BLaER1 treated with 17β-estradiol and CSF1 and Interleukin-3, amounts not matched to agents 10 nM and 100 nM (cell line): ENCODE results near the gene IGHMBP2.

ENCODE experiments used
- H3K27ac ChIP-seq, 11 experiments: shearing (Covaris generic); formaldehyde crosslinking; 2 replicates each; pipeline ENCODE4 v1.8.1; 2022
- H3K27me3 ChIP-seq, 11 experiments: shearing (Covaris generic); formaldehyde crosslinking; 2 replicates each; pipeline ENCODE4 v1.8.1; 2022
- H3K36me3 ChIP-seq, 11 experiments: shearing (Covaris generic); formaldehyde crosslinking; 2 replicates each; pipeline ENCODE4 v1.8.1; 2022
- H3K4me1 ChIP-seq, 10 experiments: shearing (Covaris generic); formaldehyde crosslinking; 2 replicates each; pipeline ENCODE4 v1.8.1; 2022
- H3K4me2 ChIP-seq, 11 experiments: shearing (Covaris generic); formaldehyde crosslinking; 2 replicates each; pipeline ENCODE4 v1.8.1; 2022
- H3K4me3 ChIP-seq, 10 experiments: shearing (Covaris generic); formaldehyde crosslinking; 2 replicates each; pipeline ENCODE4 v1.8.1; 2022
- H3K9ac ChIP-seq, 11 experiments: shearing (Covaris generic); formaldehyde crosslinking; 2 replicates each; pipeline ENCODE4 v1.8.1; 2022
- H3K9me3 ChIP-seq, 11 experiments: shearing (Covaris generic); formaldehyde crosslinking; replicated peaks in 1 of 11; 2 replicates each; pipeline ENCODE4 v1.8.1; 2022
- H4K20me1 ChIP-seq, 11 experiments: shearing (Covaris generic); formaldehyde crosslinking; 2 replicates each; pipeline ENCODE4 v1.8.1; 2022
- Cebpa-rat ChIP-seq, 11 experiments: shearing (Covaris generic); IDR thresholded peaks; 2 replicates each; pipeline ENCODE4 v1.8.1; 2022

Gene IGHMBP2

DNA sequence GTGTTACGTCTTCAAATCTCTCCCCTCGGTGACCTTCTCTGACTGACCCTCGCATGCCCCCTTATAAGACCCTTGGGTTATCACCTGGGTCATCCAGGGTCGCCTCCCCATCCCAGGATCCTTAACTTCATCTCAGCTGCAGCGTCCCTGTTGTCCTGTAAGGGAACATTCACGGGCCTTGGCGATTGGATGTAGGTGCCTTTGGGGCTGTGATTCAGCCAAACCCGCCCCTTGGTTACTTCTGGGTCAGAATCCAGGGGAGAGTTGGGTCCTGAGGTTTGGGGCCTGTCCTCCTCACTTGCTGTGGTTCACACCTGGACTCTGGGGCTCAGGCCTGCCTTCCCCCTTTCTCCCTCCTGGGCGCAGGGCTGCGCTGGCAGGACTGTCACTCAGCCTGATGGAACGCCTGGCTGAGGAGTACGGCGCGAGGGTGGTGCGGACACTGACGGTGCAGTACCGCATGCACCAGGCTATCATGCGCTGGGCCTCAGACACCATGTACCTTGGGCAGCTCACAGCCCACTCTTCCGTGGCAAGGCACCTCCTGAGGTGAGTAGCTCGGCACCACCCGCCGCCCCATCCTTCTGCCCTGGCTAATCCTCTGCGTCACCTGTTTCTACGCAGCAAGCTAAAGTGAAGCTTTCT lies 29.4 kb downstream of the IGHMBP2 start:
- no peak overlapping the region for H3K9ac ChIP-seq
- peaks cover 0 to 83% (median 19%) of the 10 kb centered on the region in 11 experiments; a peak in 15 of 22 replicates for H4K20me1 ChIP-seq
- peaks cover 0 to 10% (median 0%) of the 10 kb centered on the region in 11 experiments; a peak in 2 of 22 replicates for H3K9me3 ChIP-seq
- H3K4me2 ChIP-seq: no peak overlapping the region
- H3K4me3 ChIP-seq: no peak overlapping the region
- H3K27me3 ChIP-seq: no peaks in the 10 kb centered on the region
- no peak overlapping the region for H3K27ac ChIP-seq
- H3K4me1 ChIP-seq: peaks cover 11 to 29% (median 23%) of the 10 kb centered on the region in 10 experiments
- no peak for TF ChIP-seq Cebpa-rat (IDR thresholded peaks at IDR 0.05)
- peaks cover 67 to 98% (median 90%) of the 10 kb centered on the region in 11 experiments for H3K36me3 ChIP-seq

DNA sequence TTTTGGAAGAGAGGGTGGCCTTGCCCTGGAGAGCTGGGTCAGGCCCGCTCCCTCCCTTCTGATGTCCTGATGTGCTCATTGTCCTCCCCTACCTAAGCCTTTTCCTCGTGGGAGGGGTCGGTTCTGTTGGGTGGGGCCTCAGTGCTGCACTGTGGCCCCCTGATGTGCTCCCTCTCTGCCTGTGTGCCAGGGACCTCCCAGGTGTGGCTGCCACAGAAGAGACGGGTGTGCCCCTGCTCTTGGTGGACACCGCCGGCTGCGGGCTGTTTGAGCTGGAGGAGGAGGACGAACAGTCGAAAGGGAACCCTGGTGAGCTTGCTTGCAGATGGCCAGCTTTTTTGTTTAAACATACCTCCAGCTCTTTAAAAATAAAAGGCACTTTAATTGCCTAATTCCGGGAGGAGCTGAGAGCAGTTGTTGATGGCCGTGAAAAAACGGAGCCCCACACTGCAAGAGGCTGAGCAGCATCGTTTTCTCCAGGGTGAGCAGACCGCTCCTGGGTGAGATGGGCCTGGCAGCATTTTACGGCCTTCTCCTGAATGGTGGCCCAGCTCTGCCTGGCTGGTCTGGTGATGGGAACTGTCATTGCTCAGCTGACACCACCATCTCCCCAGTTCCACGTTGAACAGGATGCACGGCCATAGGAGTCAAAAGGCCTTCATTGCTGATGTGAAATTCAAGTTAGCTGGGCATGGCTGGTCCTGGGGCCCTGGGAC lies 30.1 kb downstream of the IGHMBP2 start:
- peaks cover 0 to 10% (median 0%) of the 10 kb centered on the region in 11 experiments; a peak in 2 of 22 replicates for H3K9me3 ChIP-seq
- H3K27ac ChIP-seq: no peak overlapping the region
- H3K4me3 ChIP-seq: no peak overlapping the region
- H3K9ac ChIP-seq: no peak overlapping the region
- H4K20me1 ChIP-seq: peaks cover 0 to 85% (median 21%) of the 10 kb centered on the region in 11 experiments; a peak in 14 of 22 replicates
- H3K36me3 ChIP-seq: peaks cover 65 to 98% (median 90%) of the 10 kb centered on the region in 11 experiments
- H3K4me2 ChIP-seq: no peak overlapping the region
- H3K27me3 ChIP-seq: no peaks in the 10 kb centered on the region
- TF ChIP-seq Cebpa-rat (IDR thresholded peaks at IDR 0.05): no peak
- H3K4me1 ChIP-seq: peaks cover 7 to 26% (median 21%) of the 10 kb centered on the region in 10 experiments

DNA sequence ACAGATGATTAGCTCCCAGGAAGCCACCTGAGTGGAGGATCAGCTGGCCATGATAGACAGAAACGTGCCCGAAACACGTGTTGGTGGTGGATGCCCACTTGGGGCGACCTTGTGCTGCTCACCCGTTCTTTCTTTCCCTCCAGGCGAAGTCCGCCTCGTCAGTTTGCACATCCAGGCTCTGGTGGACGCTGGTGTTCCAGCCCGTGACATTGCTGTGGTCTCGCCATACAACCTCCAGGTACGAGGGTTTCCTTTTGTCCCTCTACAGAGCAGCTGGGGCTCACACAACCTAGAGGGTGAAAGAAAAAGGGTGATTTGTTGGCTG lies 30.6 kb downstream of the IGHMBP2 start:
- Histone ChIP-seq H3K27me3 (no peaks in the 10 kb centered on the region), H3K4me3 (no peak overlapping the region), H3K27ac (no peak overlapping the region), H3K9me3 (peaks cover 0 to 10% (median 0%) of the 10 kb centered on the region in 11 experiments; a peak in 2 of 22 replicates), H3K9ac (no peak overlapping the region), H3K4me1 (peaks cover 9 to 28% (median 25%) of the 10 kb centered on the region in 10 experiments), H3K36me3 (peaks cover 60 to 98% (median 90%) of the 10 kb centered on the region in 11 experiments), H4K20me1 (peaks cover 0 to 90% (median 22%) of the 10 kb centered on the region in 11 experiments; a peak in 15 of 22 replicates), H3K4me2 (no peak overlapping the region)
- TF ChIP-seq Cebpa-rat (IDR thresholded peaks at IDR 0.05): no peak

DNA sequence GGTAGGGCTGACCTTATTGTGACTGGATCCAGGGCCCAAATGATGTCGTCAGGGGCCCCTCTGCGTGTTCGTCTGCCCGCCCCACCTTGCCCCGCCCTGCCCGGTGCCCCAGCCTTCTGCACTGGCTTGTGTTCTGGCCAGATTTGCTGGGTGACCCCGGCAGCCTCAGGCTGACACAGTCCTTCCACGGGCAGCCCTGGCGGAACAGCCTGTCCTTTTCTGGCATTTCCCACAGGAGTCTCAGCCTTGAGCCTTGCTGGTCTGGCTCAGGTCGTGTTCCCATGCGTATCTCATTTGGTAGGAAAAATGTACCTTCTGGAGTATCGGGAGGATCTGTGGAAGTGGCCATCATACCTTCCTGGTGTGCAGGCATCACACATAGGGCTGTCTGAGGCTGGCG lies 31.0 kb downstream of the IGHMBP2 start:
- Histone ChIP-seq H3K9ac (no peak overlapping the region), H4K20me1 (peaks cover 0 to 94% (median 24%) of the 10 kb centered on the region in 11 experiments; a peak in 15 of 22 replicates), H3K4me2 (no peak overlapping the region), H3K4me3 (no peak overlapping the region), H3K9me3 (peaks cover 0 to 10% (median 0%) of the 10 kb centered on the region in 11 experiments; a peak in 2 of 22 replicates), H3K36me3 (peaks cover 56 to 98% (median 87%) of the 10 kb centered on the region in 11 experiments), H3K27ac (no peak overlapping the region), H3K27me3 (no peaks in the 10 kb centered on the region), H3K4me1 (peaks cover 12 to 32% (median 29%) of the 10 kb centered on the region in 10 experiments)
- TF ChIP-seq Cebpa-rat (IDR thresholded peaks at IDR 0.05): no peak

DNA sequence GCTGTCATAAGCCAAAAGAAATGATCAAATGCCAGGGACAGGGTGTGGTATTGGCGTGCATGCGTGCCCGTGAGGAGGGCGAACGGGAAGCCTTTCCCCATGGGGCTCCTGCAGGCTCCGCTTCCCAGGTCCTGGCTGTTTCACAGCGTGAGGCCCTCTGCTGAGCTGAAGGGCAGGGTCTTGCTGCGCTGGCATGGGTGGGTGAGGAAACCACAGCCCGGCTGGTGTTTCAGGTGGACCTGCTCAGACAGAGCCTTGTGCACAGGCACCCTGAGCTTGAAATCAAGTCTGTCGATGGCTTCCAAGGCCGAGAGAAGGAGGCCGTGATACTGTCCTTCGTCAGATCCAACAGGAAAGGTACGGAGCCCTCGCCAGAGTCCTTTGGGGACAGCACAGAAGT lies 31.4 kb downstream of the IGHMBP2 start:
- Histone ChIP-seq H3K27me3 (no peaks in the 10 kb centered on the region), H4K20me1 (peaks cover 0 to 98% (median 27%) of the 10 kb centered on the region in 11 experiments; a peak in 15 of 22 replicates), H3K4me1 (peaks cover 16 to 36% (median 33%) of the 10 kb centered on the region in 10 experiments), H3K36me3 (peaks cover 54 to 95% (median 87%) of the 10 kb centered on the region in 11 experiments), H3K4me2 (no peak overlapping the region), H3K4me3 (no peak overlapping the region), H3K9me3 (peaks cover 0 to 9% (median 0%) of the 10 kb centered on the region in 11 experiments; a peak in 2 of 22 replicates), H3K9ac (no peak overlapping the region), H3K27ac (no peak overlapping the region)
- no peak for TF ChIP-seq Cebpa-rat (IDR thresholded peaks at IDR 0.05)

DNA sequence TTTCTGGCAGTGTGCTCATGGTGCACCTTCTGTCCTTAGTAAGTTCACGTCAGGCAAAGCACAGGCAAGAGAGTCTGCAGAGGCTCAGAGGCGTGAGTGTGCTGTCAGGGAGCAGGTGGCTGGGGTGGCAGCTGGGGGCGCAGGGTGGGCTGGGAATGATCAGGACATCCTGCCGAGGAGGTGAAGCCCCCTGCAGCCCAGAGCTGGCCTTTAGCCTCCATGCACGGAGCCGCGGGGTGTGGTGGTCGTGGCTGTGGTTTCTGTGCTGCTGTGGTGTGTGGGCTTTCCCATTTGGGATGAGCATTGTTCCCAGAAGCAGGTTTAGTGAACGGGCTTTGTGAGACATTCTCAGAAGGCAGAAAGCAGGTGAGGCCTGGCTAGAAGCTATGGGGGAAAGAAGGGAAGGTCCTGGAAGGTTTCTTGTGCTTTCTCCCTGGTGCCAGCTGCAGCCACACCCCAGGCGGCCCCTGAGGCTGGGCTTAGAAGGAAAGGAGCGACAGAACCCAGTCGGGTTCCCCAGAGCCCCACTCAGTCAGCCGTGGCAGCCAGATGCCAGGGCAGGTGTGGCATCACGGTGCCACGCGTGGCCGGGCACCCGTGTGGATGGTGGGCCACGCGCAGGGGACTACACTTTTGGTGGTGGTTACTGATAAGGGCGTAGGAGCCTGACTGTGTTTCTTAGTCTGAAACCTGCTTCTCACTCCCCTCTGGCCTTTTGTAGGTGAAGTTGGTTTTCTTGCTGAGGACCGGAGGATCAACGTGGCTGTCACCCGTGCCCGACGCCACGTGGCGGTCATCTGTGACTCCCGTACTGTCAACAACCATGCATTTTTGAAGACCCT lies 32.0 kb downstream of the IGHMBP2 start:
- H3K9me3 ChIP-seq: 0 out of 22 replicates have a peak, but pooled peaks cover 0 to 3% (median 0%) of the 10 kb centered on the region in 11 experiments

DNA sequence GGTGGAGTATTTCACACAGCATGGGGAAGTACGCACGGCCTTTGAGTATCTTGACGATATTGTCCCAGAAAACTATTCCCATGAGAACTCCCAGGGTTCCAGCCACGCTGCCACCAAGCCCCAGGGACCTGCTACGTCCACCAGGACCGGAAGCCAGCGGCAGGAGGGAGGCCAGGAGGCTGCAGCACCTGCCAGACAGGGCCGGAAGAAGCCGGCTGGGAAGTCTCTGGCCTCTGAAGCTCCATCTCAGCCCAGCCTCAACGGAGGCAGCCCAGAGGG lies 32.6 kb downstream of the IGHMBP2 start:
- no peaks in the 10 kb centered on the region for H3K27me3 ChIP-seq
- no peak for TF ChIP-seq Cebpa-rat (IDR thresholded peaks at IDR 0.05)
- H3K9me3 ChIP-seq: no peaks in the 10 kb centered on the region
- peaks cover 20 to 32% (median 30%) of the 10 kb centered on the region in 10 experiments for H3K4me1 ChIP-seq
- peaks cover 0 to 97% (median 26%) of the 10 kb centered on the region in 11 experiments; a peak in 15 of 22 replicates for H4K20me1 ChIP-seq
- no peak overlapping the region for H3K4me2 ChIP-seq
- no peak overlapping the region for H3K27ac ChIP-seq
- peaks cover 41 to 93% (median 75%) of the 10 kb centered on the region in 11 experiments for H3K36me3 ChIP-seq
- H3K9ac ChIP-seq: no peak overlapping the region
- H3K4me3 ChIP-seq: no peak overlapping the region

More for the DNA sequence above, 32.0 kb downstream of the IGHMBP2 start:
- Histone ChIP-seq H3K36me3 (peaks cover 47 to 93% (median 81%) of the 10 kb centered on the region in 11 experiments), H3K4me1 (peaks cover 20 to 38% (median 36%) of the 10 kb centered on the region in 10 experiments), H3K27ac (no peak overlapping the region), H3K9ac (no peak overlapping the region), H3K4me2 (no peak overlapping the region), H3K4me3 (no peak overlapping the region), H4K20me1 (peaks cover 0 to 97% (median 29%) of the 10 kb centered on the region in 11 experiments; a peak in 15 of 22 replicates), H3K27me3 (no peaks in the 10 kb centered on the region)
- no peak for TF ChIP-seq Cebpa-rat (IDR thresholded peaks at IDR 0.05)

DNA sequence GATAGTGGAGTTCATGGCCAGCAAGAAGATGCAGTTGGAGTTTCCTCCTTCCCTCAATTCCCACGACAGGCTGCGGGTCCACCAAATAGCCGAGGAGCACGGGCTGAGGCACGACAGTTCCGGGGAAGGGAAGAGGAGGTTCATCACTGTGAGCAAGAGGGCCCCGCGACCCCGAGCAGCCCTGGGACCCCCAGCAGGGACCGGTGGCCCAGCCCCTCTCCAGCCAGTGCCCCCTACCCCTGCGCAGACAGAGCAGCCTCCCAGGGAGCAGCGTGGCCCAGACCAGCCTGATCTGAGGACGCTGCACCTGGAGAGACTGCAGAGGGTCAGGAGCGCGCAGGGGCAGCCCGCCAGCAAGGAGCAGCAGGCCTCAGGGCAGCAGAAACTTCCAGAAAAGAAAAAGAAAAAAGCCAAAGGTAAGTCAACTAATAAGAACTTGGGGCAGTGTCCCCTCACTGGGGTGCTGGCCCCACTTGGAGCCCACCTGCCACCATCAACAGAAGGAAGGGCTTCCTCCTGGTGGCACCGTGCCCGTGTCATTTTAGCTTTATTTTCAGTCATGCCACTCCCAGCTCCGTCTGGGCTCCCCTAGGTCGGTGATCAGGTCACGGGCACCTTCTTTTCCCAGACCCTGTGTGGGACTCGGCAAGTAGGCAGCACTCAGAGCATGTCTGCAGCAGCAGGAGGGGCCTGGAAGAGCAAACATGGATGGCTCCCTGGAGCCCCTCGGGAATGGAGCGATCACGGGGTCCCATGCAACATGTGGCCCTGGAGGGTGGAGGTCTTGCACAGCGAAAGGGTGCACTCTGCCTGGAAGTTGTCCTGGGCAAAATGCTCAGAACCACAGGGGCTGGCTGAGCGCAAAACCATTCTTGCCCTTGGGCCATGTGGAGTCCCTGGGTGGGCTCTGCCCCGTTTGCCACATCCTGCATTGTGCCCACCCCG lies 33.3 kb downstream of the IGHMBP2 start:
- TF ChIP-seq Cebpa-rat (IDR thresholded peaks at IDR 0.05): no peak
- no peak overlapping the region for H3K27ac ChIP-seq
- no peaks in the 10 kb centered on the region for H3K9me3 ChIP-seq
- H4K20me1 ChIP-seq: peaks cover 0 to 96% (median 20%) of the 10 kb centered on the region in 11 experiments; a peak in 15 of 22 replicates
- H3K27me3 ChIP-seq: no peaks in the 10 kb centered on the region
- H3K4me1 ChIP-seq: peaks cover 18 to 26% (median 24%) of the 10 kb centered on the region in 10 experiments
- H3K4me3 ChIP-seq: no peak overlapping the region
- no peak overlapping the region for H3K9ac ChIP-seq
- peaks cover 40 to 86% (median 71%) of the 10 kb centered on the region in 11 experiments for H3K36me3 ChIP-seq
- no peak overlapping the region for H3K4me2 ChIP-seq
